GM21619 (cell line): ENCODE data around the gene CDC42SE2.

Source experiments
- ATAC-seq: cut with Tn5 transposase; IDR thresholded peaks from one replicate; pipeline ENCODE4 v1.9.1; 2021; ENCODE audit not compliant: unreplicated experiment

Gene CDC42SE2

DNA sequence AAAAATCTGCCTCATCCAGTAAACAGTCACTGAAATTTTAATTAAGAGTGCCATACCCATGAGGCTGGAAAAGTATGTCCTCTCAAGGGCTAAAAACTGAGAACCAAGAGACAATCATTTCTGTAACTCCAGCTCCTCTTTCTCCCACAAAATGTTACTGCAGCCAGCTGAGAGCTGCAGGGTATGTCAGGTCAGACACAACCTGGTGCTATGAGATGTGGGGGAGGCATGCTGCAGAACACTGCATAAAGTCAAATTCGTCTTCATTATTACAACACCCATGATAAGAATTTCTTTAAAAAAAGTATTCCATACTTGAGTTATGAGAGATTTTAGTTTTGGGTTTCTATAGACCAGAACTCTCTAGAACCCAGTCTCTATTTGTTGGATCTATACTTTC lies 162.2 kb downstream of the CDC42SE2 start:
- ATAC-seq: no peak

DNA sequence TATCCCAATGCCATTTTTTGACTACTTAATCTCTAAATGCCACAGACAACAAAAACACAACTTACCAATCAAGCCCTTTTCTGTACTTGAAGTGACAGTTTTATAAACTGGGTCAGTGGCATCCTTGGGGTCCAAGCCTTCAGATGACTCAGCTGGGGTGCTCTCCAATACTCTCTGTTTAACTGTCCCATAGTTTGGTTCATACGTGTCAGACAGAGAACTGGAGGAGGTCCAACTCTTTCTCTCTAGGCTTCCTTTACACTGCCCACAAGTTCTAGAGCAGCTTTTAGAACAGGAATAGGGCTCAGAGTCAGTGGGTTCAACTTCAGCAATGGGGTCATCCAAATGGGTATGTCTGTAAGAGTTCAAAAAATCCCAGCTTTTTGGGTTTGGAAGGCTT lies 166.9 kb downstream of the CDC42SE2 start:
- ATAC-seq: no peak

DNA sequence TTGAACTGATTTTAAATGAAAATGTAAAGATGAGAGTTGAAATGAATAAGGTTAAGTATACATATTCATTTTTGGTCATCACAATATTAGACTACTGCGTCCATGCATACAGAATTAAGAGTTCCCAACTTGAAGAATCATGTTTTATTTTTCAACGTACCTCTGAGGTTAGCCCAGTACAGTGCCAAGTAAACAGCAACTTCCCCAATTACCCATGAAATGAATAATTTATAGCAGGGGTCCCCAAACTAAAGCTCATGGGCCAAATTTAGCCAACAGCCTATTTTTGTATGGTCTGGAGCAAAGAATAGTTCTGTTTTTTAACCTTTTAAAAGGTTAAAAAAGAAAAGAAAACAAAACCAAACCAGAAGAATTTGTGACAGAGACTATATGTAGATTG lies 167.9 kb downstream of the CDC42SE2 start:
- no peak for ATAC-seq

DNA sequence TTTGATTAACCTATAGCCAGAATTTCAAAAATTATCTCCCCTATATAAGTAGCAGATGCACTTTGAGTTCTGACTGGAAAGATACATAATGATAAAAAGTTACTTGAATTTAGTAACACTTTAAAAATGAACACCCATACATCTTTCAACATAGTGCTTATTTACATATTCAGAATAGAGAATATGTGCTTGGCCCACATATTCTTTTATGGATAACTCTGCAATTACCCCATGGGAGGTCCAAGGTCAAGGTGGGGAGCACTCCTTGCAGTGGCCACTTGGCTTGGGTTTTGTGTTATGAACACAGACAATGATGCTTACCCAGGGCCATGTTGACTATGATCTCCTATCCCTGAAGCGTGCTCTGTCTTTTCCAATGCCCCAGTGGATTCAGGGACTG lies 169.3 kb downstream of the CDC42SE2 start:
- ATAC-seq: no peak

DNA sequence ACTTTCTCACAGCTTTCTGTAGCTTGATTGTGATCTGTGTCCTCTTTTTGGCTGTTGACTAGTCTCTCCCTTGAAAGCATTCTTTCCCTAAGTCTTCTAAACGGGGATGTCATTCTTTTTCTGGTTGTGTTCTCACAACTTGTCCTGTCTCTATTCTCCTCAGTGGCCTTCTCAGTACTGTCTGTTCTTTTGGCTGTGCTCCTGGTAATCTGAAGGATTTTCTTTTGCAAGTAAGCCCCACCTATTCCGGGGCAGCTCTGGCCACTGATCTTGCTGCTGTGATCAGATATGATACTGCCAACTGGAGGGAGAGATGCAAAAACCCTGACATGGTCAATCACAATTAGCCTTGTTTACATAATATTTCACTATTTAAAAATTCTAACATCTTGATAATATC lies 172.2 kb downstream of the CDC42SE2 start:
- no peak for ATAC-seq

DNA sequence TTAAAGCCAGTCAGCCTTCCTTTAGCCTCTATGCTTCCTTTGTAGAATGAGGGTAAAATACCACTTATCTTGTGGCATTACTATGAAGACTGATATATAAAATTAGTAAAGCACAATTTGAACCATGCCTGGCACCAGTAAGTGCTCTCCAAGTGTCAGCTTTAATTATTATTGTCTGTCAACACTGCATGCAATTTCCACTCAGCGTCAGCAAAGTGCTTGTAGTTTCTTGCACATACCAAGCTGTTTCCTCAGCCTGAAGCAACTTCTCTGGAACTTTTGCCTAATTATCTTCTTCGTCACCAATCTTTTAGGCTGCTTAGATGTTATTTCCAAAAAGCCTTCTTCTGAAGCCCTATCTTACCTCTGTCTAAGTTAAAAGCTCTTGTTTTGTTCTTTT lies 177.3 kb downstream of the CDC42SE2 start:
- no peak for ATAC-seq
